Measurements from ENCODE around the gene ANKRD13D.

- TF ChIP-seq POLR2AphosphoS5 (IDR thresholded peaks at IDR 0.05; ENCODE audit: low read depth, low read length): no peak
- TF ChIP-seq CTCF (IDR thresholded peaks at IDR 0.05): no peak
- no peak for TF ChIP-seq IRF3 (IDR thresholded peaks at IDR 0.05; ENCODE audit: low read depth, low read length)
- TF ChIP-seq YY1 (IDR thresholded peaks at IDR 0.05; ENCODE audit: low read depth): no peak
- no peak for TF ChIP-seq NRF1 (IDR thresholded peaks at IDR 0.05; ENCODE audit: low read depth, low read length)
- TF ChIP-seq RFX5 (IDR thresholded peaks at IDR 0.05; ENCODE audit: low read length): no peak
- TF ChIP-seq JUND (IDR thresholded peaks at IDR 0.05): no peak
- no peak for TF ChIP-seq MAX (IDR thresholded peaks at IDR 0.05; ENCODE audit: low read depth)
Measured at GRCh38 chr11:67267188-67268080, 21.7 kb upstream of the ANKRD13D start.

Measured in SK-N-SH (cell line).